Measurements from ENCODE around the gene ELF1. TPM values are rescaled to one million over a fixed set of nuclear protein-coding genes. Genes with fewer than 3 reads are reported as not detected.

The ELF1 gene
- total RNA-seq, 3 donors from 2014 or later: 80.2 to 111 (median 96.8) TPM

DNA sequence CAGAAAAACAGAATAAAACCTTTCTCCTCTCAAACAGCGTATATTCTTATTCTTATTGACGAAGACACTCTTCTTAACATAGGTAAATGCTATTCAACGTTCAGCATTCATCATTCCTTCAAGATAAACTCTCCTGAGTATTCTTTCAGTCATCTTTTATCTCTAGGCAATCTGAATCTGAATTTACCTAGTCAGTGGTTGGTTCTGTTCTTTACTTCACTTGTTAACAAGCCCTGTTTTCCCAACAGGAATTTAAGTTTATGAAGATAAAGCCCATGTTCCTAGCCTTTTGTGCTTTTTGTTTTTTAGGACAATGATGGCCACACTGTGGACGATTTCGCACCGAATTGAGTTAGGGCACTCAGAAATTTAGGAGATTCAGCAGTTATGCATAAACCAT is 3.2 kb downstream of the ELF1 start:
- DNase-seq (no peak), ATAC-seq (no peak)
- Histone ChIP-seq H3K9me3 (no peaks in the 10 kb centered on the region), H3K4me3 (no peak overlapping the region), H3K4me1 (ENCODE audit: low read depth) (peaks cover 43% of the 10 kb centered on the region), H3K36me3 (ENCODE audit: low read depth) (no peaks in the 10 kb centered on the region)
- TF ChIP-seq, protein P1, sequence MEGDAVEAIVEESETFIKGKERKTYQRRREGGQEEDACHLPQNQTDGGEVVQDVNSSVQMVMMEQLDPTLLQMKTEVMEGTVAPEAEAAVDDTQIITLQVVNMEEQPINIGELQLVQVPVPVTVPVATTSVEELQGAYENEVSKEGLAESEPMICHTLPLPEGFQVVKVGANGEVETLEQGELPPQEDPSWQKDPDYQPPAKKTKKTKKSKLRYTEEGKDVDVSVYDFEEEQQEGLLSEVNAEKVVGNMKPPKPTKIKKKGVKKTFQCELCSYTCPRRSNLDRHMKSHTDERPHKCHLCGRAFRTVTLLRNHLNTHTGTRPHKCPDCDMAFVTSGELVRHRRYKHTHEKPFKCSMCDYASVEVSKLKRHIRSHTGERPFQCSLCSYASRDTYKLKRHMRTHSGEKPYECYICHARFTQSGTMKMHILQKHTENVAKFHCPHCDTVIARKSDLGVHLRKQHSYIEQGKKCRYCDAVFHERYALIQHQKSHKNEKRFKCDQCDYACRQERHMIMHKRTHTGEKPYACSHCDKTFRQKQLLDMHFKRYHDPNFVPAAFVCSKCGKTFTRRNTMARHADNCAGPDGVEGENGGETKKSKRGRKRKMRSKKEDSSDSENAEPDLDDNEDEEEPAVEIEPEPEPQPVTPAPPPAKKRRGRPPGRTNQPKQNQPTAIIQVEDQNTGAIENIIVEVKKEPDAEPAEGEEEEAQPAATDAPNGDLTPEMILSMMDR (IDR thresholded peaks at IDR 0.05): no peak
- intact Hi-C loops (cut with DNase I, micrococcal nuclease): loop anchor here in 1 of 2 donors (5.0 kb wide), 1 partner anchor 41 kb away; no protein-coding TSS in a partner anchor

DNA sequence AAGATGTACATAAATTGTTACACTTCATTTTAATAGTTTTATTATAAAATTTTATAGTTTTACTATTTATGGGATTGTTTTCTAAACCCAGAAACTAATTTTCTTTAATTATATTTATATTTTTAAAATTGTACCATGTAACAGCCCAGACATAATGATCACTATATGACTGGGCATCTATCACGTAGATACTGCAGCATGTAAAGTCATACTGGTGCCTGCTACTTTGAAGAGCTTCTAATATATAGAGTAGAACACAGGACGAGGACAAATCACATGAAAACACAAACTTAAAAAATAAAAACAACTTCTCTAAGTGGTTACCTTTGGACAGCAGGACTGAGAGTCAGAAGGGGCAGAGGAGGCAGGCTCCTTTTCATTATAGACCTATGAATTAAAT is 5.3 kb downstream of the ELF1 start:
- Histone ChIP-seq H3K4me3 (no peak overlapping the region), H3K36me3 (ENCODE audit: low read depth) (no peaks in the 10 kb centered on the region), H3K9me3 (no peaks in the 10 kb centered on the region), H3K4me1 (ENCODE audit: low read depth) (peaks cover 32% of the 10 kb centered on the region)
- TF ChIP-seq, protein P1 (IDR thresholded peaks at IDR 0.05): no peak
- intact Hi-C loops (cut with DNase I, micrococcal nuclease): no loop called here
- DNase-seq (no peak), ATAC-seq (no peak)

DNA sequence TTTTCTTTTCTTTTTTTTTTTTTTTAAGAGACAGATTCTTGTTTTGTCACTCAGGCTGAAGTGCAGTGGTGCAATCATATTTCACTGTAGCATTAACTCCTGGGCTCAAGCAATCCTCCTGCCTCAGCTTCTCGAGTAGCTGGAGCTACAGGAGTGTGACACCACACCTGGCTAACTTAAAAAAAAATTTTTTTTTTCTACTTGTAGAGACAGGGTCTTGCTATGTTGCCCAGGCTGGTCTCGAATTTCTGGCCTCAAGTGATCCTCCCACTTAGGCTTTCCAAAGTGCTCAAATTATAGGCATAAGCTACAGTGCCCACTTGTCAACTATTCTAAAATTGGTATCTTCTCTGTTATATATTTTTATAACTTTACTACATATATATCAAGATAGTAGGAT is 6.6 kb downstream of the ELF1 start:
- Histone ChIP-seq H3K36me3 (ENCODE audit: low read depth) (no peaks in the 10 kb centered on the region), H3K4me1 (ENCODE audit: low read depth) (peaks cover 40% of the 10 kb centered on the region), H3K4me3 (no peak overlapping the region), H3K9me3 (no peaks in the 10 kb centered on the region)
- intact Hi-C loops (cut with DNase I, micrococcal nuclease): no loop called here
- TF ChIP-seq, protein P1 (IDR thresholded peaks at IDR 0.05): no peak
- no peak for DNase-seq
- no peak for ATAC-seq

DNA sequence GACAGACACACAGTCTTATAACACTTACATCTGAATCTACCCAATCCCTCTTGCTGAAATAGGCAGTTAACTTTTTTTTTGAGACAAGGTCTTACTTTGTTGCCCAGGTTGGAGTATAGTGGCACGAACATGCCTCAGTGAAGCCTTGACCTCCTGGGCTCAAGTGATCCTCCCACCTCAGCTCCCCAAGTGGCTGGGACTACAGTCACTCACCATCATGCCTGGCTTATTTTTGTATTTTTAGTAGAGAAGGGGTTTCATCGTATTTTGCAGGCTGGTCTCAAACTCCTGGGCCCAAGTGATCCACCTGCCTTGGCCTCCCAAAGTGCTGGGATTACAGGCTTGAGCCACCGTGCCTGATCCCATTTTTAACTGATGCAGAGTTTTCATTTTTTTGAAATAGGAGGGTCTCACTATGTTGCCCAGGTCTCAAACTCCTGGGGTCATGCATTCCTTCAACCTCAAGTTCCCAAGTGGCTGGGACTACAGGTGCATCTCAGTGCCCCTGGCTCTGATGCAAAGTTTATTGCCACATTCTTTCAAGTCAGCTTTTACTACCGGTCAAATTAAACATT is 7.6 kb downstream of the ELF1 start:
- intact Hi-C loops (cut with DNase I, micrococcal nuclease): no loop called here
- no peaks in the 10 kb centered on the region for H3K9me3 ChIP-seq
- no peaks in the 10 kb centered on the region for H3K36me3 ChIP-seq (ENCODE audit: low read depth)
- no peak overlapping the region for H3K4me3 ChIP-seq
- H3K4me1 ChIP-seq (ENCODE audit: low read depth): peaks cover 50% of the 10 kb centered on the region
- peak; percentile 34 for ATAC-seq
- TF ChIP-seq, protein P1 (IDR thresholded peaks at IDR 0.05): no peak
- DNase-seq: no peak

DNA sequence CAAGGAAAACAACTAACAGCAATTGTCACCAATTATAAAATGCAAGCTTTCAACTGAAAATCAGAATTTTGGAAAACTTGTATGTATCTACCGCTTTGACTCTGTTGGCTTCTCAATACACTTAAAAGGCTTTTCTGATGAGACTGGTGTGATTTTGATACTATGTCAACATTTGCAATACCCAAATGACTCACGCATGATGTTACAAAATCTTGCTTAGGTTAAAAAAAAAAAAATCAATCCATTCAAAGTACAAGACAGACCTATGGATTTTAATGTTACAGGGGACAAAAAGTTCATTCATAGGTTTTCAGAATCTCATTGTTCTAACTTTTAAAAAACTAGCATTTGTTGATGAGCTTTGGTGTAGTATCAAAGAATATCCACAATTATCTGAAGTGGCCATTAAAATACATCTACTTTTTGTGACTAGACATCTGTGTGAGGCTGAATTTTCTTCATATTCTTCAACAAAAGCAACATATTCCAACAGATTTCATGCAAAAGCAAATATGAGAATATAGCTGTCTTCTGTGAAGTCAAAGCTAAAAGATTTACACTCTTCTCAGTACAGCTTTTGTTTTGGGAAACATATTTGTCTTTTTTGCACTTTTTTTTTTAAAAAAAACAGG is 10.7 kb downstream of the ELF1 start:
- no peak for DNase-seq
- no peak overlapping the region for H3K4me3 ChIP-seq
- no peaks in the 10 kb centered on the region for H3K36me3 ChIP-seq (ENCODE audit: low read depth)
- peak; percentile 22 for ATAC-seq
- TF ChIP-seq, protein P1 (IDR thresholded peaks at IDR 0.05): no peak
- no peaks in the 10 kb centered on the region for H3K9me3 ChIP-seq
- intact Hi-C loops (cut with DNase I, micrococcal nuclease): no loop called here
- peaks cover 57% of the 10 kb centered on the region for H3K4me1 ChIP-seq (ENCODE audit: low read depth)
